Activated CD4-positive, CD25-positive, alpha-beta regulatory T cell treated with anti-CD3 and anti-CD28 coated beads, Interleukin-2, amount 50 U/mL, for 16 hours (primary cell): ENCODE measurements around the gene INCA1.

ENCODE experiments used
- DNase-seq: peaks from one replicate; pipeline ENCODE4 v3.0.0-alpha.2; 2020; ENCODE audit warnings: low read depth, low spot score

INCA1 gene

DNA sequence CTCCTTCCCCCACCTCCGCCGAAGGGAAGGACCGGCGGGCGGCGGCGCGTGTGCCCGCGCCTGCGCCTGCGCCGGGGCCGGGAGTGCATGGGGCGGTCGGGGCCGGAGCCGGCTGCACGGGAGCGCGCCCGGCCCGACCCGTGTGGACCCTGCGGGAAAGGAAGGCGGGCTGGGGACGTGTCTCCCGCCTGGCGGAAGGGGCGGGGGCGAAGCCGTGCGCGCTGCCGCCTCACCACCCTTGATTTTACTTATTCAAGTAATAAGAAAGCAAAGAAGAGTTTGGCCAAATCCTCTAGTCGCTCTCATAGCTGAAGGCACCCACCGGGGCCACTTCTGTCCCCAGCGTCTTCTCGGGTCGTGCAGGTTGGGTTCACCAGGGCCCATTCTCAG, 48.4 kb downstream of the INCA1 start:
- DNase-seq: no peak

DNA sequence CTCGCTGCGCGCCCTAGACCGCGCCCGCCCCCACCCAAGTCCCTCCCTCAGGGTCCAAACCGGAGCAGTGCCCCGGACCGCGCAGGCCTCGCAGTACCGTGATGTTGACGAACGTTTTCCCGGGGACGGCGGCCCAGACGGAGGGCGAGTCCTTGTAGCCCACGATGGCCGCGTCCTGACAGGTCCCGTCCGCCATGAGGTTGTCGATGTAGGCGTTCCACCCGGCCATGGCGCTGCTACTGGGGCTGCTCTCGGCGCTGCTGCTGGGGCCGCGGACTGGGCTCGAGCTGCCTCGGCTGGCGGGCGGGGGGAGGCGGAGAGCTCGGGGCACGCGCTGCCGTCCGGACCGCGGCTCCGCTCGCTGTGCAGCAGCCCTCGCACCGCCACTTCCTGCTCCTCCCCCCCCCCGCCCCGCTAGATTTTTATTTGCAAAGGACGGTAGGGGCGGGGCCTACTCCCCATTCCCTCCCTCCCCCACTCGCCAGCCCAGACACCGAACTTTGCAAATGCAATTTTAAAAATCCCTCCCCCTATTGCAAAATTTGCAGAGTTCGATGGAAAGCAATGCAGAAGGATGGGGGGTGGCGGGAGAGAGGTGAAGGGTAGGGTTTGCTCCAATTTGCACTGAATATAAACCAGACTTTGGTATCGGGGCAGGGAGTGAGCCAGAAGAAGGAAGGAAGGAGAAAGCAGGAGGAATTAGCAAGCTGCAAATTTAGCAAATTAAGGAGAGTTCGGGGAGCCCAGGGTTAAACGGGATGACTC, 49.0 kb downstream of the INCA1 start, which contains the start of gene PFN1:
Gene PFN1, minus strand, starts transcription at position 365 of the 765 bp plus-strand sequence. Its CDS starts 136 bp downstream, at position 229.
- peak; percentile 78 for DNase-seq

DNA sequence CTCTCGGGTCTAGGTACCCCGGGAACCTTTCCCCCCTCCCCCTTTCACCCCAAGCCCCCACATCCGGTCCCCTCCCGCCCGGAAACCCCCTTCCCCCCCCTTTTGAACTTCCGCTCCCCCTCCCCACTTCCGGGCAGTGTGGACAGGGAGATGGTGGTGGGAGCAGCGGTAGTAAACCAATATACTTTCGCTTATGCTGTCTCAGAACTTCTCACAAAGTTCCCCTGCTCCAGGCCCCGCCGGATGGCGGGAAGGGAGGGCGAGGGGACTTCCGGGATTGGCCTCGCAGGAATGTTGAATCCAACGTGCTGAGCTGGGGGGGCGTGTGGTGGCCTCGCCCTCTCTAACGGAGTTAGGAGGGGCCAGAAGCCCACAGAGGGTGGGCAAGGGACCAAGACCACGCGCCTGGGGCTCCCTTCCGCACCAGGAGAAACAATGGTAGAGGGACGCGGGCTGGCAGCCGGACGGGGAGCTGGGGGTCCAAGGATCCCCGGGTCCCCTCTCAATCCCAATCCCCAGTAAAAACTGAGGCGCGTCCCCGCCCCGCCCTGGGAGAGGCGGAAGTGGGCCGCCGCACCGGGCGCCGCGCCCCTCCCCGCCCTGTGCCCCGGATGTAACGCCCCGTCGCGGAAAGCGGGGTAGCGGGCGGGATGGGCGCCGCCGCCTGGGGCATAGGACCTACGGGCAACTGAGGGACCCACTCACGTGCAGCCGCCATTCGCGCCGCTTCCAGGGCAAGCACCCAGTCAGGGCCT, 49.7 kb downstream of the INCA1 start:
- peak; percentile 50 for DNase-seq

DNA sequence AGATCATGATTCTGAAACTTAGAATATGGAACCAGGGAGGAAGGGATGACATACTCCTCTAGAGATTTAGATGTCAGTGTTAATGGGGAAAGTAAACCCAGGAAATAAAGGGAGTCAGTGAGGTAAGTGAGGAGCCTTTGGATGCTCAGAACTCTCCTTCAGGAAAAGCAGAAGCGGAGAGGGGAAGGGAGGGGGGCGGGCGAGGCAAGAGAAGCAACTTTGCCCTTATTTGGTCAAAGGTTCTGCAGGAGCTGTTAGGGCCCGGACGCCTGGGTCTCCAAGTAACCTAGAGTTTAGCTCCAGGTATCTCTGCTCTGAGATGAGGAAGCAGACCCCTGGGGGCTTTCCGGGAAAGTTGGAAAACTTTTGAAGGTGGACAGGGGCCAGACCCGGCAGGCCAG, 50.3 kb downstream of the INCA1 start:
- no peak for DNase-seq

DNA sequence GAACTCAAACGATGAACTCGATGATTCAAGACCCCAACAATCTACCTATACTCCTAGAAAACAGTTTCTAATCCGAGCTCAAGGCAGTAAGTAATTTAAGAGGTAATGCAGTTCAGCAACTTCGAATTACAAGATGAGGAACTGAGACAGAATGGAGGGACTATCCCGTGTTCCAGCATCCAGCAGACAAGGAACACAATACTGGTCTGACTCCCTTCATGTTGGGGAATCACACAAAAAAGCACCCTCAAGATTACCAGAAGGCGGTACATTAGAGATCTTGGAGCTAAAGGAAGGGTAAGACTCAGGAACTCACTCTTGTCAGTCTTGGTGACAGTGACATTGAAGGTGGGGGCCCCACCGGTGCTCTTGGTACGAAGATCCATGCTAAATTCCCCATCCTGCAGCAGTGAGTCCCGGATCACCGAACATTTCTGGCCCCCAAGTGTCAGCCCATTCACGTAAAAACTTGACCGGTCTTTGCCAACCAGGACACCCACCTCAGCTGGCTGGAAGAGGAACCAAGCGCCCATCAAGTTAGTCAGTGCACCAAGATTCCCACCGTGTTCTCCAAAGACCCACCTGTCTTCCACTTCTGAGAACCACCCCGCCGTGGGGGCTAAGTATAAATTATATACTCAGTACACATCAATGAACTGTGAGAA, 50.9 kb downstream of the INCA1 start:
- no peak for DNase-seq

DNA sequence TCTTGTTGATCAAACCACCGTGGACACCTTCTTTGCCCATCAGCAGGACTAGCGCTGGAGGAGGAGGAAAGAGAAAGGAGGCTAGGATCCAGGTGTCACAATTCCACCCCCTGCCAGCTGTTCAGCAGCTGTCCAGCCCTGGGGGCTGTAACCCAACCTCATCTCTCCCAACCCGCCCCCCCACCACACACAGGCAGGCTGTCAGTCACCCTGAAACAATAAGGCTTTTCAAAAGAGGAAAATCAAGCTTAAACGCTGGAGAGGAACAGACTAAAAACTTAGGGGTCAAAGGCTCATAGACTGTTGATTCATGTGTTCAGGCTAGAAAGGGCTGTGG, 51.4 kb downstream of the INCA1 start:
- DNase-seq: no peak

DNA sequence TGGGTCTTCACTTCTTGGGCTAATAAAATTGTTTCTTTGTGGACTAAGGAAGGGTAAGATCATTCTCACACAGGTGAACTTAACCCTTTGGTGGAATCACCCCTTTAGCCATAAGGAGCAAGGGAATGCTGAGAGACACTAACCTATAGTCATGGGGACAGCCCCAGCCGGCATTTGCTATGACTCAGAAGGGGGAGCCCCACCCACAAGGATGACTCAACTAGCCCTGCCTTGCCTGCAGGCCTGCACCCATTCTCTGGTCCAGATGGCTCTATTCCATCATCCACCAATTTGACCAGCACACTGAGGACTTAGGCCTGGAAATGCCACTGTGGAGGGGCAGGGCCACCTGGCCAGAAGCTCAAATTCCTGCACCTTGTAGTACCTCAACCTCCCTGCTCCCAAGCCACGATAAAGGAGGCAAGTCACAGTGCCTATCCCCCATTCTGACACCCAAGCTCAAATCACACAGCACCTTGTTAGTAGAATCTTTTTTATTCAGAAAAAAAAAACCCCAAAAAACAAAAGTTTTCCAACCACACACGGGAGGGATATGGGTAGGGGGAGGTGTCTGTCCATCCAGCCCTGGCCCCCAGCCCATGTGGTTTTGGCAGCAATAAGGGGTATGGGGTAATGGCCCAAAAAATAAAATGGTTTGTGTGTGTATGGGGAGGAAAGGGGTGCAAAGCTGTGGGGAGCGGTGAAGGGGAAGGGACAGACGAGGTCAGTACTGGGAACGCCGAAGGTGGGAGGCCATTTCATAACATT, 52.0 kb downstream of the INCA1 start:
- peak; percentile 59 for DNase-seq

DNA sequence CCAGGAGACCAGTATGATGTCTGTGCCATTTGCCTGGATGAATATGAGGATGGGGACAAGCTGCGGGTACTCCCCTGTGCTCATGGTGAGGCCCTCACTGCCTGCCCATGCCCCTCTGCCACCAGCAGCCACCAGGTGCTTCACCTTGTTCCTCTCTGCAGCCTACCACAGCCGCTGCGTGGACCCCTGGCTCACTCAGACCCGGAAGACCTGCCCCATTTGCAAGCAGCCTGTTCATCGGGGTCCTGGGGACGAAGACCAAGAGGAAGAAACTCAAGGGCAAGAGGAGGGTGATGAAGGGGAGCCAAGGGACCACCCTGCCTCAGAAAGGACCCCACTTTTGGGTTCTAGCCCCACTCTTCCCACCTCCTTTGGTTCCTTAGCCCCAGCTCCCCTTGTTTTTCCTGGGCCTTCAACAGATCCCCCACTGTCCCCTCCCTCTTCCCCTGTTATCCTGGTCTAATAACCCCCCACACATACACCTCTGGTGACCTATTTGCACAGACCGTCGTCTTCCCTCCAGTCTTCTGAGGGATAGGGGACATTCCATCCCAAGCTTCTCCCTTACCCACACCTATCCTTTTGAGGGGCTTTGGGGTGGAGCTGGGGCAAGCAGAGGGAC, 52.7 kb downstream of the INCA1 start:
- no peak for DNase-seq

DNA sequence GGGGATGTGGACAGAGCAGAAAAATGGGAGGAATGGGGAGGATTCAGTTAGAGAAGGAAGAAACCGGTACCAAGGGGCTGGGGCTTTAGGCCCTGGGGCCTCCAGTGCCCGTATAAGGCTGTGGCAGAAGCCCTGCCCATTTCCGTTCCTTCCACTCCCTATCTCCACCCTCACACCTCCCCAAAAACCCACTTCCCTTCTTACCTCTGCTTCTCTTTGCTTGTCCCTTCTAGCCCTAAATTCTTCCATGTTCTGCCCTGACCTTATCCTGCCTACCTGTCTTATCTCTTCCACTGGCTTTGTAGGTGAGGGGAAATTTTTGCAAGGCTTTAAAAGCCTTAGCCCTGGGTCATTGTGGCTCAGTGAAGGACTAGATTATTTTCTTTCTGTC, 53.2 kb downstream of the INCA1 start:
- DNase-seq: no peak

DNA sequence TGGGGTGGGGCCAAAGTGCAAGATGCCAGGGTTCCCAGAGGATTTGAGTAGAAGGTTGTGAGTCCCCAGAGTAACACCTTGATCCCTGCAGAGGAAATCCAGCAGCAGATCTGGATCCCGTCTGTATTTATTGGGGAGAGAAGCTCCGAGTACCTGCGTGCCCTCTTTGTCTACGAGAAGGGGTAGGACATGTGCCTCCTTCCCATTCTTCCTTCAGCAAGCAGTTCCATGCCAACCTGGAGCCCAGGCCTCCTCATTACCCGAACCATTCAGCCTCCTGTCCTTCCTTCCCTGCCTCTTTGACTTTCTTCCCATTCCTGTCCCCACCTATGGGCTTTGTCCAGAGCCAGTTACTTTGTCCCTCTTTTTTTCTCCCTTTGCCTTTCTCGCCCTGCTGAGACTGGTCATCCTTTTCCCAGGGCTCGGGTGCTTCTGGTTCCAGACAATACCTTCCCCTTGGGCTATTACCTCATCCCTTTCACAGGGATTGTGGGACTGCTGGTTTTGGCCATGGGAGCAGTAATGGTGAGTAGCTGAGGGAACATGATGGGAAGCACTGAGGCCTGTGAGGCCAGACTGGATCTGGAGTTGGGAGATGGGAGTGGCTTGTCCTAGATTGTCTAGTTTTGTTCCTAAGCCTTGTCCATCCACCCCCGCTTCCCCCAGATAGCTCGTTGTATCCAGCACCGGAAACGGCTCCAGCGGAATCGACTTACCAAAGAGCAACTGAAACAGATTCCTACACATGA, 54.4 kb downstream of the INCA1 start:
- DNase-seq: no peak

DNA sequence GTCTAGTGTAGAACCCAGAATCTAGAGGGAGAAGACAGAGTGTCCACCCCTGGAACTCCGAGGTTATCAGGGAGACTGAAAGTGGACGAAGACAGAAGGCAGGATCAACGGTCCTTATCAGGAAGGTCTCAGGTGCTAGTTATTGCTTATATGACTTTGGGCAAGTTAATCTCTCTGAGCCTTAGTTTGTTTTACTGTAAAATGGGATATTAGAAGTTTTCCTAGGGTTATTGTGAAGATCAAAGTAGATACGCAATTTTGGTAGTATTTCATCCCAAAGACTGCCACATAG, 56.1 kb downstream of the INCA1 start:
- no peak for DNase-seq

DNA sequence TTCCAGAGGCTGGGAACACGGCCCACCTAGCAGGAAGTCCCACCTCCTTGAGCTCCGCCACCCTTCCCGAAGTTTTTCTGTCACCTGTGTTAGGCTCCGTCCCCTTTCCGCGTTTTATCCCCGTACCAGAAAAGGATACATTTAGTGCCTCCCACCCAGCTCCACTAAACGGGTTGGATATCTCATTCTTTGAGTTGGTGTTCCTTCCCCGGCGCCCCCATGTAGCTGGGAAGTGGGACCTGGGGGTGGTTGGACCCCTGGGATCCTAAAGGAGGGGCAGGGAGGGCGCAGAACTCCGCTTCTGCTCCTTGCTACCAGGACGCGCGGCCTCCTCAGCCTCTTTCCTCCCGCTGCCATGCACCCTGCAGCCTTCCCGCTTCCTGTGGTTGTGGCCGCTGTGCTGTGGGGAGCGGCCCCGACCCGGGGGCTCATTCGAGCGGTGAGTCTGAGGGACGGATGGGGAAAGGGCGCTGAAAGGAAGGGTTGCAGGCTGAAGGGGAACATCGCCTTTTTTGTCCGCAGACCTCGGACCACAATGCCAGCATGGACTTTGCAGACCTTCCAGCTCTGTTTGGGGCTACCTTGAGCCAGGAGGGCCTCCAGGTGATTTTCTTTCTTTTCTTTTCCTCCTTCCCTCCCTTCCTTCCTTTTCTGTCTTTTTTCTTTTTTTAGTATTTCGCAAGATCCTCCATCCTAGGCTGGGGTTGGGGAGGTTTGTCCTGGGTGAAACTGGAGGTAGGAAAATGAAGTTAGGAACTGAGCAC, 56.6 kb downstream of the INCA1 start:
- no peak for DNase-seq

DNA sequence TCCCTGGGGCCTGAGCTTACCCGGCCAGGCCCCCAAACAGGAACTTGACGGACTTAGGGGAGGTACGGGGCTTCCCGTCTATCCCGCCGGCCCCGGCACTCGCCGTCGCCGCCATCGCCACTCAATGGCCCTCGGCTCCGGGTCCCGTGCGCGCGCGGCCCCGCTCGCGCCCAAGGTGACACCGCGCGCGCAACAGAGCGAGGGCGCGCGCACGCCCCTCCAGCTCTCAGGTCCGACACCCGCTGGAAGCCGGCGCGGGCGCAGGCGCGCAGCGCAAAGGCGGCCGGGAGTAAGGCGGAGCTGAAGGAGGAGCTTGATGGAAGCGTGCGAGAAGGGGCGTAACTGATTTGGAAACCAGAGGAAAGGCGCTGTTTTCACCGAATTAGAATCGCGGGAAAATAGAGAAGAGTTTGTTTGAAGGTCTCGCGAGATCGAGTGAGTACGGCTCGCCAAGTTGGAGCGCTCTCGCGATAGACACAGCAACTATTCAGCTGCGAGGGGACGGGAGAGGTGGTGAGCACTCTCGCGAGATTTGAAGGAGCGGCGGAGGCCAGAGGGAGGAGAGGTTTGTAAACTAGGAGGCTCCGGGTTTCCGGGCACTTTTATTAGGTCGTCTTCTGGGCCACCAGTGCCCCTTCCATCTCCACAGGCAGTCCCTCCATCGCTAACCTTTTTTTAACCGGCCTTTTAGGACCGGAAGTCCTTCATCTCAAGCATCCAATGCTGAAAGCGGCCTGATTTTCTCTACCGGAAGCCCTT, 57.3 kb downstream of the INCA1 start, which contains the start of the genes RNF167 and SLC25A11:
Gene RNF167, plus strand, starts transcription at position 473 of the 759 bp plus-strand sequence. CDS start 642 bp downstream, outside the sequence.
Gene SLC25A11, minus strand, starts transcription at position 251 of the 759 bp plus-strand sequence. Its CDS starts 136 bp downstream, at position 115.
- peak; percentile 91 for DNase-seq

DNA sequence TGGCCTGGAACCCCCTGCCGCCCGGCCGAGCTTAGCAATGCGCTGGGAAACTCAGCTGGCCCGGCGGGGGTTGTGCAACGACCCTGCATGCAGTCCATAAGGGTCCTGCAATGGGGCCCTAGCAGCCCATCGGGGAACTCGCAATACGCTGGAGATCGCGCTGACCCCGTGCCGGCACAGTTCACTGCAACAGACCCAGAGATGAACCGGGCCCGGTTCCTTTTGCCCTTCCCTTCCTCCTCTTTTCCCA, 57.9 kb downstream of the INCA1 start:
- DNase-seq: no peak

DNA sequence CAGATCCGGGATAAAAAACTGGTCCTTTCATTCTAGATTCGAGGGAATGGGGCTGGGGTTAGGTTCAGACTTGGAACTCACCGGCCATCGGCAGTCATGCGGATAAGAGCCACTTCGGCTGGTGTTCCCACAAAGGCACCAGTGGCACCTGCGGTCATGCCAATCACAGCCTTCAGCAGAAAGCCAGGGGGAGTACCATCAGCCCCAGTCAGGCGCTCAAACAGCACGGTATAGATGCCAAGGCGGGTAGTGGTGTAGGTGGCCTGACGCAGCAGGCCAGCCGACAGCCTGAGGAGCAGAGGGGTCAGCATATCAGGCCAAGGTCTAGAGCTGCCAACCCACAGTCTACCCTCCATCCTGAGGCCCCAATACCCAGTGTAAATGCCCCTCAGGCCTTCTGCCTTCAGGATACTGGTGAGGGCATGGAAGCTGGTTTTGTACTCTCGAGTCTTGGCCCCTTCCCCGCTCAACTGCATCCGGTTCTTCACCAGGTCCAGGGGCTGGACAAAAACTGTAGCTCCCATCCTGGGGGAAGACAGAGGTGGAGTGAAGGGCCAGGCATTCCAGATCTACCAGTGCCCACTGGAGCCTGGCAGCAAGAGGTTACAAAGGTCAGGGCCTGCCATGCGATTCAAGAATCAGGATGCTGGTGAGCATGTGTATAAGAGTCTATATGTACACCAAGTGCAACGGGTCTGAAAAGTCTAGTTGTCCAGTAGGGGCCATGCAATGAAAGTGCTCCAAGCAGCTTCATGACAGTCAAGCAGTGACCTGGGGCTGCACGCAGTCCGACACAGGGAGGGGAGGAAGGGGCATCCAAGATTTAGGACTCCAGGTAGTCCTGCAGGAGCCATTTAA, 58.4 kb downstream of the INCA1 start:
- no peak for DNase-seq
